ENCODE measurements around the gene TSPAN6. TPM values are rescaled to one million over a fixed set of nuclear protein-coding genes. Genes with fewer than 3 reads are reported as not detected.

Gene TSPAN6
- total RNA-seq (2013; cell fraction: nucleolus; rRNA removed), result not detected in 2 replicates
- total RNA-seq (2014; rRNA removed) (not detected in 2 replicates), total RNA-seq (2014; rRNA removed; fragmentation: Illumina TruSeq; extraction: Trizol) (0.04 TPM in 1 of 2 replicates, not detected in the other), total RNA-seq (2021) (0.23 and 0.24 TPM in 2 replicates), polyA plus RNA-seq (2011; rRNA removed) (0.05 and 0.06 TPM in 2 replicates), polyA plus RNA-seq (2014; fragmentation: Illumina TruSeq; extraction: Trizol) (0.19 TPM in 1 of 2 replicates, not detected in the other), polyA plus RNA-seq (2014; fragmentation: Nextera tagmentation; extraction: Ambion mirVana) (not detected), polyA plus RNA-seq (2014; rRNA removed) (0.08 TPM in 1 of 2 replicates, not detected in the other), polyA plus RNA-seq (2016; fragmentation: Nextera tagmentation; extraction: Ambion mirVana) (under 1 TPM in 1 of 2 experiments, not detected in 1; 0.10 TPM), polyA minus RNA-seq (2011; rRNA and poly(A)+ RNA removed) (0.10 TPM in 1 of 2 replicates, not detected in the other), Bru-seq, nascent RNA (percentile 8 among the genes with signal in this experiment), BruChase-seq, experiment 1, labeled RNA remaining after a 6-hour chase (percentile 9 among the genes with signal in this experiment), BruChase-seq, experiment 2, labeled RNA remaining after a 2-hour chase (not detected)
- not detected for polyA plus RNA-seq (2011; ENCODE audit: low read depth)
- polyA plus RNA-seq (2011; cell fraction: cytosol; rRNA removed), result 0.03 and 0.07 TPM in 2 replicates
- polyA plus RNA-seq (2011; cell fraction: nucleus; rRNA removed), result not detected in 2 replicates
- 0.08 TPM in 1 of 2 replicates, not detected in the other for polyA plus RNA-seq (2012)
- polyA minus RNA-seq (2011; cell fraction: cytosol; rRNA and poly(A)+ RNA removed), result 0.83 TPM in 1 of 2 replicates, not detected in the other
- 0.19 TPM in 1 of 2 replicates, not detected in the other for polyA minus RNA-seq (2011; cell fraction: nucleus; rRNA and poly(A)+ RNA removed)
- long read RNA-seq, experiment 1, partial matches to known transcripts, result 0 of 1 reads
- long read RNA-seq, experiment 1, other reads (novel, unspliced or antisense), result 0 of 1 reads
- long read RNA-seq, experiment 2, result 0 reads

GRCh38 chrX:100636321-100636991 is at the start of gene TSPAN6:
Gene TSPAN6, minus strand, starts transcription at chrX:100636806. Its CDS starts 112 bp downstream, at chrX:100636694.
- Histone ChIP-seq H3K36me3 (ENCODE audit: control insufficient read depth in 2 of 2, insufficient read depth in 2 of 2, low read length in 1 of 2) (no peaks in the 10 kb centered on the region), H4K20me1 (ENCODE audit: control insufficient read depth, insufficient read depth) (no peaks in the 10 kb centered on the region), H2AFZ (ENCODE audit: control insufficient read depth, low read depth, low read length) (no peak within 1 kb of the TSS), H3K4me3 (no peak within 1 kb of the TSS), H3K9ac (ENCODE audit: control insufficient read depth, insufficient read depth, low read length) (no peak within 1 kb of the TSS), H3K27me3 (replicated peaks in 1 of 2; ENCODE audit: control insufficient read depth in 2 of 2, insufficient read depth in 2 of 2, low read length in 1 of 2) (peaks cover 0 to 2% of the 10 kb centered on the region in 2 experiments; a peak in 2 of 4 replicates), H3K4me2 (ENCODE audit: control insufficient read depth, insufficient read depth) (no peak within 1 kb of the TSS), H3K79me2 (ENCODE audit: control insufficient read depth, insufficient read depth, low read length) (no peaks in the 10 kb centered on the region), H3K4me1 (ENCODE audit: control insufficient read depth, insufficient read depth, low read length) (no peaks in the 10 kb centered on the region), H3K27ac (ENCODE audit: control insufficient read depth, insufficient read depth) (no peak within 1 kb of the TSS), H3K9me3 (replicated peaks; ENCODE audit: control insufficient read depth, insufficient read depth, low read length) (no peaks in the 10 kb centered on the region; the same call in 2 of the 3 replicates)
- ATAC-seq, result peak; percentile 72
- FAIRE-seq, result no peak
- RAD21 ChIA-PET (ENCODE audit: unreplicated experiment), result no interaction called here
- in situ Hi-C loops (cut with MboI), result no loop called here
- no peak for TF ChIP-seq JUNB (IDR thresholded peaks at IDR 0.05)
- TF ChIP-seq MEF2A (IDR thresholded peaks at IDR 0.05; ENCODE audit: insufficient read depth, low read depth, low read length), result no peak
- TF ChIP-seq, protein P1, sequence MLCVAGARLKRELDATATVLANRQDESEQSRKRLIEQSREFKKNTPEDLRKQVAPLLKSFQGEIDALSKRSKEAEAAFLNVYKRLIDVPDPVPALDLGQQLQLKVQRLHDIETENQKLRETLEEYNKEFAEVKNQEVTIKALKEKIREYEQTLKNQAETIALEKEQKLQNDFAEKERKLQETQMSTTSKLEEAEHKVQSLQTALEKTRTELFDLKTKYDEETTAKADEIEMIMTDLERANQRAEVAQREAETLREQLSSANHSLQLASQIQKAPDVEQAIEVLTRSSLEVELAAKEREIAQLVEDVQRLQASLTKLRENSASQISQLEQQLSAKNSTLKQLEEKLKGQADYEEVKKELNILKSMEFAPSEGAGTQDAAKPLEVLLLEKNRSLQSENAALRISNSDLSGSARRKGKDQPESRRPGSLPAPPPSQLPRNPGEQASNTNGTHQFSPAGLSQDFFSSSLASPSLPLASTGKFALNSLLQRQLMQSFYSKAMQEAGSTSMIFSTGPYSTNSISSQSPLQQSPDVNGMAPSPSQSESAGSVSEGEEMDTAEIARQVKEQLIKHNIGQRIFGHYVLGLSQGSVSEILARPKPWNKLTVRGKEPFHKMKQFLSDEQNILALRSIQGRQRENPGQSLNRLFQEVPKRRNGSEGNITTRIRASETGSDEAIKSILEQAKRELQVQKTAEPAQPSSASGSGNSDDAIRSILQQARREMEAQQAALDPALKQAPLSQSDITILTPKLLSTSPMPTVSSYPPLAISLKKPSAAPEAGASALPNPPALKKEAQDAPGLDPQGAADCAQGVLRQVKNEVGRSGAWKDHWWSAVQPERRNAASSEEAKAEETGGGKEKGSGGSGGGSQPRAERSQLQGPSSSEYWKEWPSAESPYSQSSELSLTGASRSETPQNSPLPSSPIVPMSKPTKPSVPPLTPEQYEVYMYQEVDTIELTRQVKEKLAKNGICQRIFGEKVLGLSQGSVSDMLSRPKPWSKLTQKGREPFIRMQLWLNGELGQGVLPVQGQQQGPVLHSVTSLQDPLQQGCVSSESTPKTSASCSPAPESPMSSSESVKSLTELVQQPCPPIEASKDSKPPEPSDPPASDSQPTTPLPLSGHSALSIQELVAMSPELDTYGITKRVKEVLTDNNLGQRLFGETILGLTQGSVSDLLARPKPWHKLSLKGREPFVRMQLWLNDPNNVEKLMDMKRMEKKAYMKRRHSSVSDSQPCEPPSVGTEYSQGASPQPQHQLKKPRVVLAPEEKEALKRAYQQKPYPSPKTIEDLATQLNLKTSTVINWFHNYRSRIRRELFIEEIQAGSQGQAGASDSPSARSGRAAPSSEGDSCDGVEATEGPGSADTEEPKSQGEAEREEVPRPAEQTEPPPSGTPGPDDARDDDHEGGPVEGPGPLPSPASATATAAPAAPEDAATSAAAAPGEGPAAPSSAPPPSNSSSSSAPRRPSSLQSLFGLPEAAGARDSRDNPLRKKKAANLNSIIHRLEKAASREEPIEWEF (IDR thresholded peaks at IDR 0.05; ENCODE audit: insufficient replicate concordance, low read depth, low read length), result no peak
- no peak for TF ChIP-seq ZBTB11 (CRISPR knock-in tag; IDR thresholded peaks at IDR 0.05)
- TF ChIP-seq RAD21 (IDR thresholded peaks at IDR 0.05; ENCODE audit: insufficient read depth, low read depth, low read length), result 0 out of 2 replicates have a peak, but pooled peaks have one; percentile 14
- no peak for TF ChIP-seq ZNF384 (IDR thresholded peaks at IDR 0.05; ENCODE audit: borderline replicate concordance, low read depth, low read length)
- TF ChIP-seq, protein P2, sequence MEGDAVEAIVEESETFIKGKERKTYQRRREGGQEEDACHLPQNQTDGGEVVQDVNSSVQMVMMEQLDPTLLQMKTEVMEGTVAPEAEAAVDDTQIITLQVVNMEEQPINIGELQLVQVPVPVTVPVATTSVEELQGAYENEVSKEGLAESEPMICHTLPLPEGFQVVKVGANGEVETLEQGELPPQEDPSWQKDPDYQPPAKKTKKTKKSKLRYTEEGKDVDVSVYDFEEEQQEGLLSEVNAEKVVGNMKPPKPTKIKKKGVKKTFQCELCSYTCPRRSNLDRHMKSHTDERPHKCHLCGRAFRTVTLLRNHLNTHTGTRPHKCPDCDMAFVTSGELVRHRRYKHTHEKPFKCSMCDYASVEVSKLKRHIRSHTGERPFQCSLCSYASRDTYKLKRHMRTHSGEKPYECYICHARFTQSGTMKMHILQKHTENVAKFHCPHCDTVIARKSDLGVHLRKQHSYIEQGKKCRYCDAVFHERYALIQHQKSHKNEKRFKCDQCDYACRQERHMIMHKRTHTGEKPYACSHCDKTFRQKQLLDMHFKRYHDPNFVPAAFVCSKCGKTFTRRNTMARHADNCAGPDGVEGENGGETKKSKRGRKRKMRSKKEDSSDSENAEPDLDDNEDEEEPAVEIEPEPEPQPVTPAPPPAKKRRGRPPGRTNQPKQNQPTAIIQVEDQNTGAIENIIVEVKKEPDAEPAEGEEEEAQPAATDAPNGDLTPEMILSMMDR (IDR thresholded peaks at IDR 0.05 in 2 of 3, conservative IDR thresholded peaks at IDR 0.05 in 1 of 3; ENCODE audit: control insufficient read depth in 2 of 3, extremely low read depth in 1 of 3, insufficient read depth in 1 of 3, low read depth in 3 of 3, low read length in 3 of 3), result peak; percentile 7 to 30 (median 19); a peak in 4 of 6 replicates
- POLR2A ChIA-PET, result no interaction called here
- BruUV-seq (replicated peaks), result no TSS peak
- DNase-seq (ENCODE audit: low read depth, low spot score), result no peak
- WGBS (ENCODE audit: insufficient coverage, insufficient replicate concordance, low lambda C conversion rate, missing lambda C conversion rate), result 37% methylated on average over 42 of the region's 51 CpGs
- CTCF ChIA-PET, result interaction anchor here (1.0 to 1.5 kb wide), 2 partner anchors 11 to 124 kb away, joined by 3 to 5 read pairs; no protein-coding TSS in a partner anchor
- SMC1A ChIA-PET (ENCODE audit: uncharacterized antibody, unreplicated experiment), result no interaction called here
- intact Hi-C loops (cut with micrococcal nuclease; ENCODE audit: unreplicated experiment), result loop anchor here (10.0 kb wide), 1 partner anchor 122 kb away; no protein-coding TSS in a partner anchor
